Chondrocyte (in vitro differentiated cells): ENCODE results near the gene SLC26A4. TPM values are rescaled to one million over a fixed set of nuclear protein-coding genes. Genes with fewer than 3 reads are reported as not detected.
A peak's percentile ranks its signal among the peaks of the same experiment; 100 is the strongest.

ENCODE experiments used
- DNase-seq: peaks from one replicate; pipeline ENCODE4 v3.0.0; 2021; ENCODE audit warnings: mixed read lengths, low spot score
- H3K27ac Mint-ChIP-seq: one replicate; pipeline ENCODE4 v1.8.0; 2021; ENCODE audit warnings: mild to moderate bottlenecking, moderate library complexity, mixed read lengths; ENCODE audit not compliant: unreplicated experiment
- H3K27me3 Mint-ChIP-seq: 2 replicates; pipeline ENCODE4 v1.8.0; 2021; ENCODE audit warnings: low read depth, mixed read lengths
- H3K36me3 Mint-ChIP-seq: 2 replicates; pipeline ENCODE4 v1.8.0; 2021; ENCODE audit warnings: low read depth, mixed read lengths
- H3K4me1 Mint-ChIP-seq: 2 replicates; pipeline ENCODE4 v1.8.0; 2021; ENCODE audit warnings: low read depth, mild to moderate bottlenecking, mixed read lengths
- H3K4me3 Mint-ChIP-seq: one replicate; pipeline ENCODE4 v1.8.0; 2021; ENCODE audit warnings: mild to moderate bottlenecking, moderate library complexity, mixed read lengths; ENCODE audit not compliant: unreplicated experiment
- H3K9me3 Mint-ChIP-seq: 2 replicates; pipeline ENCODE4 v1.8.0; 2021; ENCODE audit warnings: low read depth, mixed read lengths
- CTCF ChIP-seq: fragments of 200-600 bp; sonication (generic); IDR thresholded peaks from 2 replicates; pipeline ENCODE4 v1.5.0; 2021; ENCODE audit warnings: antibody characterized with exemption, mild to moderate bottlenecking, moderate library complexity
- long read RNA-seq: library from polyadenylated mRNA; stranded (forward); transcript quantifications from one replicate; pipeline ENCODE4 v2.0.0, GENCODE V29; 2021
- total RNA-seq: library from RNA; stranded (reverse); gene quantifications from 3 replicates; pipeline ENCODE4 v1.2.1, GENCODE V29; 2021

The SLC26A4 gene
- 0.55 to 0.85 TPM (median 0.60 TPM) in 3 replicates for total RNA-seq
- long read RNA-seq, partial matches to known transcripts: 0 of 2 reads
- long read RNA-seq, other reads (novel, unspliced or antisense): 2 of 2 reads

GRCh38 chr7:107660381-107661080 is at the start of gene SLC26A4:
Gene SLC26A4, plus strand, starts transcription at chr7:107660828. Its CDS starts 814 bp downstream, at chr7:107661642.
- no peak within 1 kb of the TSS for H3K27ac Mint-ChIP-seq
- no peak for DNase-seq
- peaks cover 11% of the 10 kb centered on the region for H3K4me1 Mint-ChIP-seq
- no peaks in the 10 kb centered on the region for H3K9me3 Mint-ChIP-seq
- TF ChIP-seq CTCF: no peak
- H3K27me3 Mint-ChIP-seq: peaks cover 57% of the 10 kb centered on the region
- peaks cover 2% of the 10 kb centered on the region for H3K36me3 Mint-ChIP-seq
- H3K4me3 Mint-ChIP-seq: peak within 1 kb of the TSS; percentile 78

GRCh38 chr7:107613439-107613838 is 47.2 kb upstream of the SLC26A4 start:
- Mint-ChIP-seq H3K27me3 (no peaks in the 10 kb centered on the region), H3K4me3 (no peak overlapping the region), H3K27ac (no peak overlapping the region), H3K36me3 (peaks cover 31% of the 10 kb centered on the region), H3K9me3 (no peaks in the 10 kb centered on the region), H3K4me1 (no peaks in the 10 kb centered on the region)
- TF ChIP-seq CTCF: no peak
- DNase-seq: no peak

- Mint-ChIP-seq H3K4me3 (no peak overlapping the region), H3K27ac (no peak overlapping the region), H3K9me3 (no peaks in the 10 kb centered on the region), H3K4me1 (no peaks in the 10 kb centered on the region), H3K27me3 (no peaks in the 10 kb centered on the region), H3K36me3 (peaks cover 30% of the 10 kb centered on the region)
- TF ChIP-seq CTCF: no peak
- no peak for DNase-seq
Measured at GRCh38 chr7:107613948-107614347, 46.7 kb upstream of the SLC26A4 start.

- Mint-ChIP-seq H3K9me3 (no peaks in the 10 kb centered on the region), H3K27me3 (no peaks in the 10 kb centered on the region), H3K36me3 (peaks cover 30% of the 10 kb centered on the region), H3K4me1 (no peaks in the 10 kb centered on the region), H3K4me3 (no peak overlapping the region), H3K27ac (no peak overlapping the region)
- no peak for DNase-seq
- no peak for TF ChIP-seq CTCF
Measured at GRCh38 chr7:107614425-107614824, 46.2 kb upstream of the SLC26A4 start.

- Mint-ChIP-seq H3K9me3 (no peaks in the 10 kb centered on the region), H3K27ac (no peak overlapping the region), H3K36me3 (peaks cover 33% of the 10 kb centered on the region), H3K4me3 (no peak overlapping the region), H3K4me1 (no peaks in the 10 kb centered on the region), H3K27me3 (no peaks in the 10 kb centered on the region)
- no peak for TF ChIP-seq CTCF
- DNase-seq: no peak
Measured at GRCh38 chr7:107615910-107616680, 44.5 kb upstream of the SLC26A4 start.
